GM12878 (cell line): ENCODE data around the gene ARHGAP22.

Source experiments
- BRCA1 ChIP-seq: IDR thresholded peaks from 2 replicates; pipeline ENCODE4 v1.6.1; 2011; ENCODE audit warnings: low read depth, low read length, improper control_type of control experiment
- TCF7 ChIP-seq: IDR thresholded peaks from 2 replicates; pipeline ENCODE4 v1.6.1; 2014; ENCODE audit warnings: antibody characterized with exemption, borderline replicate concordance
- ZNF207 ChIP-seq: fragments of 450-650 bp; IDR thresholded peaks from 2 replicates; pipeline ENCODE4 v1.6.1; 2014; ENCODE audit warnings: antibody characterized with exemption, mild to moderate bottlenecking, borderline replicate concordance
- ZNF384 ChIP-seq: IDR thresholded peaks from 2 replicates; pipeline ENCODE4 v1.6.1; 2012; ENCODE audit warnings: low read depth, mild to moderate bottlenecking, low read length, improper control_type of control experiment, borderline replicate concordance
- TF ChIP-seq, protein P1 (sequence below): IDR thresholded peaks from 2 replicates; pipeline ENCODE4 v1.6.1; 2012; ENCODE audit warnings: mild to moderate bottlenecking, low read depth, low read length

GRCh38 chr10:48442090-48442808 lies 162.6 kb downstream of the ARHGAP22 start:
- TF ChIP-seq ZNF207, result no peak
- no peak for TF ChIP-seq TCF7
- no peak for TF ChIP-seq BRCA1
- TF ChIP-seq ZNF384, result no peak
- TF ChIP-seq, protein P1, sequence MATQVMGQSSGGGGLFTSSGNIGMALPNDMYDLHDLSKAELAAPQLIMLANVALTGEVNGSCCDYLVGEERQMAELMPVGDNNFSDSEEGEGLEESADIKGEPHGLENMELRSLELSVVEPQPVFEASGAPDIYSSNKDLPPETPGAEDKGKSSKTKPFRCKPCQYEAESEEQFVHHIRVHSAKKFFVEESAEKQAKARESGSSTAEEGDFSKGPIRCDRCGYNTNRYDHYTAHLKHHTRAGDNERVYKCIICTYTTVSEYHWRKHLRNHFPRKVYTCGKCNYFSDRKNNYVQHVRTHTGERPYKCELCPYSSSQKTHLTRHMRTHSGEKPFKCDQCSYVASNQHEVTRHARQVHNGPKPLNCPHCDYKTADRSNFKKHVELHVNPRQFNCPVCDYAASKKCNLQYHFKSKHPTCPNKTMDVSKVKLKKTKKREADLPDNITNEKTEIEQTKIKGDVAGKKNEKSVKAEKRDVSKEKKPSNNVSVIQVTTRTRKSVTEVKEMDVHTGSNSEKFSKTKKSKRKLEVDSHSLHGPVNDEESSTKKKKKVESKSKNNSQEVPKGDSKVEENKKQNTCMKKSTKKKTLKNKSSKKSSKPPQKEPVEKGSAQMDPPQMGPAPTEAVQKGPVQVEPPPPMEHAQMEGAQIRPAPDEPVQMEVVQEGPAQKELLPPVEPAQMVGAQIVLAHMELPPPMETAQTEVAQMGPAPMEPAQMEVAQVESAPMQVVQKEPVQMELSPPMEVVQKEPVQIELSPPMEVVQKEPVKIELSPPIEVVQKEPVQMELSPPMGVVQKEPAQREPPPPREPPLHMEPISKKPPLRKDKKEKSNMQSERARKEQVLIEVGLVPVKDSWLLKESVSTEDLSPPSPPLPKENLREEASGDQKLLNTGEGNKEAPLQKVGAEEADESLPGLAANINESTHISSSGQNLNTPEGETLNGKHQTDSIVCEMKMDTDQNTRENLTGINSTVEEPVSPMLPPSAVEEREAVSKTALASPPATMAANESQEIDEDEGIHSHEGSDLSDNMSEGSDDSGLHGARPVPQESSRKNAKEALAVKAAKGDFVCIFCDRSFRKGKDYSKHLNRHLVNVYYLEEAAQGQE, result no peak
